ENCODE data around the gene CSDE1. TPM values are rescaled to one million over a fixed set of nuclear protein-coding genes. Genes with fewer than 3 reads are reported as not detected.

Gene CSDE1
- total RNA-seq, 3 donors from 2014 or later: 489 to 1,906 (median 706) TPM

GRCh38 chr1:114692947-114693346 lies 64.8 kb downstream of the CSDE1 start:
- intact Hi-C loops (cut with DNase I; ENCODE audit: low total_unique reads): no loop called here
- no peak overlapping the region for H3K4me3 ChIP-seq
- H3K36me3 ChIP-seq: no peaks in the 10 kb centered on the region
- H3K9me3 ChIP-seq: no peaks in the 10 kb centered on the region
- H3K27ac ChIP-seq: no peak overlapping the region
- H3K4me1 ChIP-seq: no peaks in the 10 kb centered on the region
- H3K27me3 ChIP-seq: peaks cover 0 to 1% of the 10 kb centered on the region in 2 donors
- DNase-seq (ENCODE audit: low spot score in 2 of 2): no peak
- TF ChIP-seq POLR2A (IDR thresholded peaks at IDR 0.05): no peak
- no peak for TF ChIP-seq CTCF (IDR thresholded peaks at IDR 0.05)

- intact Hi-C loops (cut with DNase I; ENCODE audit: low total_unique reads): no loop called here
- Histone ChIP-seq H3K4me3 (no peak overlapping the region), H3K9me3 (no peaks in the 10 kb centered on the region), H3K27me3 (peaks cover 0 to 7% of the 10 kb centered on the region in 2 donors), H3K36me3 (no peaks in the 10 kb centered on the region), H3K4me1 (no peaks in the 10 kb centered on the region), H3K27ac (no peak overlapping the region)
- TF ChIP-seq POLR2A (IDR thresholded peaks at IDR 0.05) (no peak), CTCF (IDR thresholded peaks at IDR 0.05) (no peak), POLR2AphosphoS5 (IDR thresholded peaks at IDR 0.05) (no peak)
- no peak for DNase-seq (ENCODE audit: low spot score in 2 of 2)
Measured at GRCh38 chr1:114691061-114691460, 66.7 kb downstream of the CSDE1 start.

- intact Hi-C loops (cut with DNase I; ENCODE audit: low total_unique reads): no loop called here
- TF ChIP-seq CTCF (IDR thresholded peaks at IDR 0.05) (no peak), POLR2A (IDR thresholded peaks at IDR 0.05) (no peak), POLR2AphosphoS5 (IDR thresholded peaks at IDR 0.05) (no peak)
- H3K4me3 ChIP-seq: no peak overlapping the region
- H3K9me3 ChIP-seq: no peaks in the 10 kb centered on the region
- H3K27ac ChIP-seq: no peak overlapping the region
- DNase-seq (ENCODE audit: low spot score in 2 of 2): no peak
- H3K4me1 ChIP-seq: no peaks in the 10 kb centered on the region
- H3K27me3 ChIP-seq: peaks cover 0 to 7% of the 10 kb centered on the region in 2 donors
- H3K36me3 ChIP-seq: no peaks in the 10 kb centered on the region
Measured at GRCh38 chr1:114690148-114690547, 67.6 kb downstream of the CSDE1 start.

- TF ChIP-seq POLR2AphosphoS5 (IDR thresholded peaks at IDR 0.05) (no peak), CTCF (IDR thresholded peaks at IDR 0.05) (no peak), POLR2A (IDR thresholded peaks at IDR 0.05) (no peak)
- Histone ChIP-seq H3K4me1 (no peaks in the 10 kb centered on the region), H3K36me3 (no peaks in the 10 kb centered on the region), H3K9me3 (no peaks in the 10 kb centered on the region), H3K4me3 (no peak overlapping the region), H3K27me3 (peaks cover 0 to 7% of the 10 kb centered on the region in 2 donors), H3K27ac (no peak overlapping the region)
- no peak for DNase-seq (ENCODE audit: low spot score in 2 of 2)
- intact Hi-C loops (cut with DNase I; ENCODE audit: low total_unique reads): no loop called here
Measured at GRCh38 chr1:114688526-114688925, 69.3 kb downstream of the CSDE1 start.

- Histone ChIP-seq H3K27ac (no peak overlapping the region), H3K27me3 (peaks cover 0 to 7% of the 10 kb centered on the region in 2 donors), H3K9me3 (no peaks in the 10 kb centered on the region), H3K4me3 (no peak overlapping the region), H3K4me1 (no peaks in the 10 kb centered on the region), H3K36me3 (no peaks in the 10 kb centered on the region)
- DNase-seq (ENCODE audit: low spot score in 2 of 2): no peak
- TF ChIP-seq POLR2A (IDR thresholded peaks at IDR 0.05) (no peak), CTCF (IDR thresholded peaks at IDR 0.05) (no peak), POLR2AphosphoS5 (IDR thresholded peaks at IDR 0.05) (no peak)
- intact Hi-C loops (cut with DNase I; ENCODE audit: low total_unique reads): no loop called here
Measured at GRCh38 chr1:114685851-114686250, 71.9 kb downstream of the CSDE1 start.
